Measurements from ENCODE around the gene RAB17. TPM values are rescaled to one million over a fixed set of nuclear protein-coding genes. Genes with fewer than 3 reads are reported as not detected.

The RAB17 gene, protein sequence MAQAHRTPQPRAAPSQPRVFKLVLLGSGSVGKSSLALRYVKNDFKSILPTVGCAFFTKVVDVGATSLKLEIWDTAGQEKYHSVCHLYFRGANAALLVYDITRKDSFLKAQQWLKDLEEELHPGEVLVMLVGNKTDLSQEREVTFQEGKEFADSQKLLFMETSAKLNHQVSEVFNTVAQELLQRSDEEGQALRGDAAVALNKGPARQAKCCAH
- not detected for polyA plus RNA-seq (2013, experiment 1 of 2; ENCODE audit: insufficient read length)
- not detected for polyA plus RNA-seq (2013, experiment 2 of 2; ENCODE audit: insufficient read length)

DNA sequence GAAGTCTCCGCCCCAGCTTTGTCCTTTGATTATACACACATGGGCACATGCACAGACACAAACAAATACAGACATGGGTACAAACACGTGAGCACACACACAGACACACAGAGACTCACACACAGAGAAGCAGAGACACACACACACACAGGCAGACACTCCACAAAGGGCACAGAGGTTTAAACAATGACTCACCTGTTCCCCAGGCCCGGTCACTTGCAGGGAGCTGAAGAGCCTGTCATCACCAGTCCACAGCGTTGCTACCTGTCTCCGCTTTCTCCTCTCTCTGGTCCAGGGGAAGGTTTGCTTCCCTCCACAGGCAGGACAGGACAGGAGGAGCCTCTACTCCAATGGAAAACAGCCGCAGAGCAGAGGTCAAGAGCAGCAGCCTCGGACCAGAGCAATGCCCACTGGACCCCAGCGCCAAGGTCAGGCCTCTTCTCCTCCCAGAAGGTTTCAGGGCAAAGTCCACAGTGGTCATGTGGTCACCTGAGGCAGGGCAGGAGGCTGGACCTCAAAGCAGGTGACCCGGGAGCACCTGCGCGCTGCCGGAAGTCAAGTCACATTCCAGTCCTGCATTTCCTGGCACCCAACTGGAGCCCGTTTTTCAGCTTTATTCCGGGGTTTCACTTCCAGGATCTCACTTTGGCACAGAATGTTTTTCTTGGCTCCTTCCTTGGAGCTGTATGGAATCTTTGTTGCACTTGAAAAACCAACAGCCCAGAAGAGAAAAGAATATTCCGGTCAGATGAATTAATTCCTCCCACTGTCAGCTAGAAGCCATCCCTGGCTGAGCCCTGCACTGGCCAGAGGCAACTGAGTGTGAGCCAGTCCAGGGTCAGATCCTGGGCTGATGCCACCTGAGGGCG, at the start of gene RAB17:
TSS of gene RAB17 (minus strand) at position 463 of the 869 bp plus-strand sequence. CDS start 4,580 bp downstream, outside the sequence.
- DNase-seq: peak; percentile 46

DNA sequence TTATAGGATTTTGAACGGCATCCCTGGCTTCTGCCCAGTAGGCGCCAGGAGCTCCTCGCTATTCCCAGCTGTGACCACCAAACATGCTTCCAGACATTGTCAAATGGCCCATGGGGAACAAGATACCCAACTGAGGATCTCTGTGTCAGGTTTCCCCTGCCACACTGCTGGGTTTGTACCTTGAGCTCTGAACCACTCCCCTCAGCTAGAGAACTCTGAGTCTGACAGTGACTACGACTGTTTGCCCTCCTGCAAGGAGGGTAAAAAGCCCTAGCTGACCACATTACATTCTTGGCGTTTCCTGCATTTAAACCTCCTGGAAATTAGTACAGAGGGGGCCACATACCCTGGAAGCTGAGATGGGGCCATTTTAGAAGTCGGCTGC, 49.3 kb upstream of the RAB17 start:
- DNase-seq: peak; percentile 40

DNA sequence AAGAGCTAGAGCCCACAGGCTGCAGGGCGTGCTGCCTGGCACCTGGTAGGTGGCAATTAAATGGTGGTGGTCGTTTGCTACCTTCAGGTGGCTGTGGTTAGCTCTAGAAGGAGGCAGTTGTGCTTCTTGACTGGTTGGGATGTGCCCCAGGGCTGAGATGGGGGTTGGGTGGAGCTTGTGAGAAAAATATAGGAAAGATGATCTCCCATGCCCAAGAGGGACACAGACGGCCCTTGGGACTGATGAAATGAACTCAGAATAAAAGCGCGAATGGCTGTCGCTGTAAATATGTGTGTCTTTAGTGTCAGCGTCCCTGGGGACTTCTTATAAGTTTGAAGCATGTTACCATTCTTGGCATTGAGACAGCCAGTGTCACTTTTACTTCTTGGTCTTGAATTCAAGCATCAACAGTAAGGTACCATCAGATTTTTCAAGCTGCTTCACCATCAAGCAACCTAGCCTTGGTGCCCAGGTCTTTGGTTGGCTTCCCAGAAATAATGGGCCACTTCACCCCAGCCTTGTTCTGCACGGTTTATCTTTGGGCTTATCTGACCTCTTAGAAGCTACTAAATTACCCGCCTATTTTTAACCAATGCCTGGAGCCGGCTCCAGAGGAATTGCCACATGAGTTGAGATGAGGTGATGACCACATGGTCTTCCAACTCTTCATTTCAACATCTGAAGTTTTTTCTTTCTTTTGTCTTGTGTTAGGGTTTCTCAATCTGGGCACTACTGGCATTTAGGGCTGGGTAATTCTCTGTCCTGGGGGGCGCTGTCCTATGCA, 48.7 kb upstream of the RAB17 start:
- DNase-seq: no peak

DNA sequence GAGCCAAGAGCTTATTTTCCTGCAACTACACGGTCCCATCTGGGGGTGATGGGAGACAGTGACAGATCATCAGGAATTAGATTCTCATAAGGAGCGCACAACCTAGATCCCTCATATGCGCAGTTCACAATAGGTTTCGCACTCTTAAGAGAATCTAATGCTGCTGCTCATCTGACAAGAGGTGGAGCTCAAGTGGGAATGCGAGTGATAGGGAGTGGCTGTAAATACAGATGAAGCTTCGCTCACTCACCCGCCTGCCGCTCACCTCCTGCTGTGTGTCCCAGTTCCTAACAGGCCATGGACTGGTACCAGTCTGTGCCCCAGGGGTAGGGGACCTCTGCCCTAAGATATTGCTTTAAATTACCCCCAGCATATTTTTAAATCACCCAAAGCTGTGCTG, 47.6 kb upstream of the RAB17 start:
- no peak for DNase-seq

DNA sequence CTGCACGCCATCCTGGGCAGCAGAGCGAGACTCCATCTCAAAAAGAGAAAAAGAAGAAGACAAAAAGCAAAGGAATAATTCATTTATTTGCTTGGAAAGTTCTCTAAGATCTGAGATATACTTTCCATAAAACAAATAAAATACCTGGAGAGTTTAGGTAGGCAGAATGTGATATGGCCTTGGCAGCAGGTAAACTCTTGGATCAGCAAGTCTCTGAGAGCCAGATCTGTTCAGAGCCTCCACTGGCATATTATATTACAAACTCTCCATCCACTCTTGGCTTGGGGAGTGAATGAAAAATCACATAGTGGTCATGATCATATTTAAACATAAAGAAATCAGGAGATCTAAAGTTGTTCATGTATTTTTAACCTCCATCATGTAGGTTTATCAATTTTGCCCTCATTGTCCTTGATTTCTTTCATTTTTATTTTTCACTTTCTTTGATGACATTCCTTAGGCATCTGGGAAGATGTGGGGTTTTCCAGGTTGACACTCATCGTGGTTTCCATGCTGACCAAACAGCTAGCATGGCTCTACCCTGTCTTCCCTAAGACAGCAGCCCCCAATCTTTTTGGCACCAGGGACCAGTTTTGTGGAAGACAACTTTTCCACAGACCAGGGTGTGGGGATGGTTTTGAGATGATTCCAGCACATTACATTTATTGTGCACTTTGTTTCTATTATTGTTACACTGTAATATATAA, 47.0 kb upstream of the RAB17 start:
- no peak for DNase-seq

DNA sequence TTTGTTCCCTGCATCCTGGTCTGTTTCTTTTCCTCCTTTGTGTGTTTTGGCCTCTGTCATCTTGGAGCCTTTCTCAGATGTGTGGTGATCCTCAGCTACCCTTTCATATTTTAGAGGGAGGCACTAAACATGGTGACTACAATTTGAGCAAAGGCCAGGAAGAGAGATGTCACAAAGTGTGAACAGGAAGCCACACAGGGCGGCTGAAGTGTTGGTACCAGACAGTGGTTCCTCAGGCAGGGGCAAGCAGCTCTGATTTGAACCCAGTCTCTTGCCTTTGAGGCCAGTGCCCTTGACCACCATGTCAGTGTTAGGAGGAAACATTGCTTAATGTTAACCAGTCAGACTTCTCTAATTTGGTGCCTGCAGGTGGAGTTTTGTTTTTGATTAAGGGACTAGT, 46.0 kb upstream of the RAB17 start:
- DNase-seq: no peak

DNA sequence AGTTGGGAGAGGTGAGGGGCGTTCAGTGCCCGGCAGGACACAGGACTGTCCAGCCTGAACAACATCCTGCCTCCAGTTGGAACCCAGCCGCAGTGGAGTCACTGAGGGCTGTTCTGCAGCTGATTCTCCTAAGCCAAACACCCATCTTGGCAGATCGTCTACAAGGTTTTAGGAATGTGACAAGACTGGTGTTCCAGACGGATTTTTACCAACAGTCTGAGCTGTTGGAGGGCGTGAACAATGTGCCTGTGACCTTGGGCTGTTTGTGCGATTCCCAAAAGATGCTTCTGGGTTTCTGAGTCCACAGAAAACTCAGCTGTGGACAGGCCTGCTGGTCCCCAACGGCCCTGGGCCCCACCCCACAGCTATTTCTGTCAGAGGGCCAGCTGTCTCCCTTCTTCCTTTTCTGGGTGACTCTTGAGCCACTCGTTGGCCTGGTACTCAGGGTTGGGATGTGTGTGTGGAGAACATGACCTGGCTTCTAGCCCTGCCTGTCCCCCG, 42.6 kb upstream of the RAB17 start:
- DNase-seq: no peak

DNA sequence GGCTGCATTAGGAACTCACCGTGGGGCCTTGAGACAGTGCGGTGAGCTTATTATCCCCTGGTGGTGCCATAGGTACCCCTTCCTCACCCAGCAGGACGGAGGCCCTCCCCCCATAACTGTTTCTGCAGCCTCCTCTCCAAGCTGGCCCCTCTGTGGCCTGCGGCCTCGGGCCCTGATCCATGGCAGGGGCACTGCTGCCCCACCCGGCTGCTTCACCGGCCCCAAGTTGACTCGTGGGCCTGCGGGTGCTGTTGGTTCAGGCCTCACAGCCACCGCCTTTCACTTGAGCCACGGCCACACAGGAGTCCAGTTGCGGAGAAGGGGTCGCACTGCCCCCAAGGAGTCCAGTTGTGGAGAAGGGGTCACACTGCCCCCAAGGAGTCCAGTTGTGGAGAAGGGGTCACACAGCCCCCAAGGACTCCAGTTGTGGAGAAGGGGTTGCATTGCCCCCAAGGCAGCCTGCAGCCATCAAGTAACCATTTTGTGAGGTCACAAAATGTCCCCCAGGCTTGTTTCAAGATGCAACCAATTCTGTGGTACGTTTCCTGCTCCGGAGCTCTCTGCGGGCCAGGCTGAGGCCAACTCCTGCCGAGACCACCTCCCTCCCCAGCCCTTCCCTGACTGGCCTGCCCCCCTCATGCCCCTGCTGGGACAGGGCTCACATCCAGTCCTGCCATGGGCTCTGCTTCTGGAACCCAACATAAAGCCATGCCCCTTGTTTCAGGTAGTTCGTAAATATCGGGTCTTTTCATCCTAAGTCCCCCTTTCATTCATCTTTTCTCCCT, 41.5 kb upstream of the RAB17 start:
- DNase-seq: no peak

DNA sequence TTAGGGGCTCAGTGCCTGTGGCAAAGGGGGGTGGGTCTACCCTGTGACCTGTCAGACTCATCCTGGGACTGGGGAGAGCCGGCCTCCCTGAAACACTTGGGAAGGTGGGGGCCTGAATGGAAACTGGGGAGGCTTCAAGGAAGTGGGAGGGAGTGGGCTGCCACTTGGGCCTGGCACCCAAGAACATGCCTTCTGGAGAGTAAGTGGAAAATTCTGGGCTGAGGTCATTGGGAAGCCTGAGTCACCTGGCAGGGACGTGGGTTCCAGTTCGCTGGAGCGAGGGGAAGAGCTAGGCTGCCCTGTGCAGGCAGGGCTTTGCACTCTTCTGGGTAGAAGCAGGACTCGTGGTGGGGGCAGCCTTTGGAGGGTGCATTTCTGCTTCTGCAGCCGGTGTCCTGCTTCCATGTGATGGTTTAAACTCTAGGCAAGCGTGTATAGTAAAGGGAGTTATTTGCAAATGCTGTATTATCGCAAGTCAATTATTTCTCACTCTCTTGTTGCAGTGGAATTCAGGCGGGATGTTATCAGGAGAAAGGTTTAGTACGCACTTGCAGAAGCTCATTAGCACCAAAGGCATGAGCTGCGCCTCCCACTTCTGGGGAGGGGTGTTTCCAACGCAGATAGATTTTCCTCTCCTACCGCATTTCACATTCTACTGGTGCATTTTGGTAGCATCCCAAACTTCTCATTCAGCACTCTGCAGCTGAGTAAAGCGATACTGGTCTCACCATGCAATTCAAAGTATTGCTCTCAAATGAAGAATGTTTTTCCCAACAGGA, 40.7 kb upstream of the RAB17 start:
- DNase-seq: no peak

DNA sequence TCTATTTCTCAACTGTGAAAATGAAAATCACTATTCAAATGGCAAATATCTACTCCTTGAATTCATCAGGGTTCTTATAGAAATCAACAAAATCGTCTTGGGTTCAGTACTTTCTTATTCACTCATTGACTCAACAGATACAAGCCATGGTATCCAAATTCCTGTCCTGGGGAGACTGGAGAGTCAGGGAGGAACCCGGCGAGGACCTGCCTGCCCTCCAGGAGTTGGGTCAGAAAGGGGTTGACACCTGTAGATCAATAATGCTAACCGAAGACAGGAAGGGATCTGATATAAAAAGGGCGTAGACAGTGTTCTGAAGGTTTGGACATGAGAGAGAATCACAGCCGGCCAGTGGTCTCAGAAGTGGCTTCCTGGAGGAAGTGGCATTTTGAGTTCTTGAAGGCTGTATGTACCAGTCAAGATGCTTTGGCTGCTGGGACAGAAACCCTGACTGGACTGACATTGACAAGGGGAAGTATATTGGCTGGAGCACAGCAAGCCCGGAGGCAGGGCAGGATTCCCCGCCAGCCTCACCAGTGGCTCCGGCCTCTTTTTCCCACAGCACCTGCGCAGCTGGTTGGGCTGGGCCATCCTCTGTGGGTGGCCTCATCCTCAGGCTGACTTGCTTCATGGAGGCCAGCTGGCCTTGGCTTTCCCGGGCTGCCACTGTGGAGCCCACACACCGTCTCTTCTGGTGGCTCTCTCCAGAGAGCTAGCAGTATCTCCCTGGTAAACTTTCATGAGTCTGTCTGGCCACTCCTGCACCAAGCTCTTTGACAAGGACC, 39.9 kb upstream of the RAB17 start:
- no peak for DNase-seq

DNA sequence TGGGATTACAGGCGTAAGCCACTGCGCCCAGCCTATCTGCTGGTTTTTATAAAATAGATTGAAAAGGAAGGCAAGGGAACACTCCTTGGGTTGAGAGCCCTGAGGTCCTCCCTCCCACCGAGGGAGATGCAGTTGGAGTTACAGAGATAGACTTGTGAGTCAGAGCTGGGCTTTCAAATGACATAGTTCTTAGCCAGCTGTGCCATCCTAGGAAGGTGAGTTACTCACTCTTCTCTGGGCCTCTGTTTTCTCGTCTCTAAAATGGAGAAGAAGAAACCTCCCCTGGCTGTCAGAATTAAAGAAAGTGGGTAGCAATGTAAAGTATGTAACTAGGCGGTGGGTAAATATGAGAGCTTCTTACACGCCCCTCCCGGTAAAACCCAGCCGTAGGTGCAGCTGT, 39.2 kb upstream of the RAB17 start:
- peak; percentile 84 for DNase-seq

DNA sequence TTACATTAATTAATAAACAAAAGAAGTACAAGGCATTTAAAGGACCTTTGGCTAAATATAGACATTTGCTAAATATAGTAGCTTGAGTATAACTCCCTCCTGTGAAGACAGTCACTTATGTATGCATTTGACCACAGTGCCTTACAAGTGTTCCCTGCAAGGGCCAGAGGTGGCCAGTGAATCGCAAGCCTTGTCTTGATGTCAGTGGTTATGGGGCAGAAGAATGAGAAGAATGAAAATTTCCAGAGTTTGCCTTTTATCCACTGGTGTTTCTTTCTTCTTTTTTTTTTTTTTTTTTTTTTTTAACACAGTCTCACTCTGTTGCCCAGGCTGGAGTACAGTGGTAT, 38.6 kb upstream of the RAB17 start:
- DNase-seq: peak; percentile 64

DNA sequence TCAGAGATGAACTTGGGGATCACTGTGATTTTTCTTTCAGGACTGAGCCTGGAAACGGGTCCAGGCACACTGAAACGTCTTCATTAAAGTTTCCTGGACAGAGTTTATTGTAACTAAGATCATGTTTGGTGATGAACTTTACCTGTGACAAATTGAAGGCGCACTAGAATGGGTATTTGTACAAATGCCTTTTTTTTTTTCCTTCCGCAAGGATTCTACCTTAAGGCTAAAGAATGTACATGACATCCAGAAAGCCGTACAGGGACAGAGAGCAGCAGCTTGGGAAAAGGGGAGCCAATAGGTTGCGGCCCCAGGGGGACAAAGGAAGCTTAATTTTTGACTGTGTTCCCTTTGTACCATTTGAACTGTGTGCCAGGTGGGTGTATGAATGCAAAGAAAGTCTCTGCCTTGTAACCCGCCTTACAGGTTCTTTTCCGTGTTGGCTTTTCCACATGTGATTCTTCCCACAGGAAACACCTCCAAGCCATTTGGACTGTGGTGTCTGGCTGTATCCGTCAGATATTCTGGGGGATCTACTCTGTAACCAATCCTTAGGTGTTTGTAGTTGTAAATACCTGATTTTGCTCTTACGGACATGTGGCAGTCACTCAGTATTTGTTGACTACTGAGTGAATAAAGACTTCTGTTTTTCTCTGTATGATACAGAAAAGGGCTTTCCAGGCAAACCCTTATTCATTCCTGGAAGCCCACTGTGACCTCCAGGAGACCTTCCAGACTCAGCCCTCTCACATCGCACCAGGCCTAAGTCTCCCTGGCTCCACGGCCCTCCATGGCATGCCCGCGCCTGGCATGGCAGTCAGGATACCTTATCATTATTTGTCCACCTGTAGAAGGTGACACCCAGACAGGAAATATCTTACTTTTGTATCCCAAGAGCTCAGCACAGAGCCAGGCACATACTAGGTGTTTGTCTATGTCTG, 38.0 kb upstream of the RAB17 start:
- DNase-seq: no peak

DNA sequence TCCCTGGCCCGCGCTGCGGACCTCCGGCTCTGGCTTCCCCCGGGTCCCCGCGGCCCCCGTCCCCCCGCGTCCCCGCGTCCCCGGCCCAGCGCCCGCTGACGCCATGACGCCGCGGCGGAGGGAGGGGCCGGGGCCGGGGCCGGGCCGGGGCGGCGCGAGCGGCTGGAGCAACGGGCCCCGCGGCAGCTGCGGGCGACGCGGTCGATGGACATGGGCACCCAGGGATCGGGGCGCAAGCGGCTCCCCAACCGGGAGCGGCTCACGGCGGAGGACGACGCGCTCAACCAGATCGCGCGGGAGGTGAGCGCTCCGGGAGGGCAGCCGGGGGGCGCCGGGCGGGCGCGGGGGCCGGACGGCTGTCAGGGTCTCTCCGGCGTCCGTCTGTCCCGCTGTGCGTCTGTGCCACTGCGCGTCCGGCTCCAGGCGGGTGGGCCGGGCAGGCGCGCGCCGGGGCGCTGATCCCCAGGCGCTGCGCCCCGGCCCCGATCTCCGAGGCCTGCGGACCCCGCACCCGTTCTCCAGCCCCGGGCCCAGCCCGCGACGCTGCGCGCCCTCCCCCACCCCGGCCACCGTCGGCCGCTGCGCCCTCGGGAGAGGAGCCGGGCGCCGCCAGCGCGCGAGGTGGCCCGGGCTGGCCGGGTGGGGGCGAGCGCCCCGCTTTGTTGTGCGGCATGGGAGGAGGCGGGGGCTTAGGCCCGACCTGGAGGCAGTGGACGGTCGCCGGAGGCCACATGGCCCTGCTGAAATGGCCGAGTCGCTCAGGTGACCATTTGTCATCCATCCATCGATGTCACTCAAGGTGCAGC, 37.1 kb upstream of the RAB17 start, which contains the start of gene LRRFIP1:
TSS of gene LRRFIP1 (plus strand) at position 147 of the 806 bp plus-strand sequence. CDS start at position 205, 58 bp downstream.
- DNase-seq: peak; percentile 49

DNA sequence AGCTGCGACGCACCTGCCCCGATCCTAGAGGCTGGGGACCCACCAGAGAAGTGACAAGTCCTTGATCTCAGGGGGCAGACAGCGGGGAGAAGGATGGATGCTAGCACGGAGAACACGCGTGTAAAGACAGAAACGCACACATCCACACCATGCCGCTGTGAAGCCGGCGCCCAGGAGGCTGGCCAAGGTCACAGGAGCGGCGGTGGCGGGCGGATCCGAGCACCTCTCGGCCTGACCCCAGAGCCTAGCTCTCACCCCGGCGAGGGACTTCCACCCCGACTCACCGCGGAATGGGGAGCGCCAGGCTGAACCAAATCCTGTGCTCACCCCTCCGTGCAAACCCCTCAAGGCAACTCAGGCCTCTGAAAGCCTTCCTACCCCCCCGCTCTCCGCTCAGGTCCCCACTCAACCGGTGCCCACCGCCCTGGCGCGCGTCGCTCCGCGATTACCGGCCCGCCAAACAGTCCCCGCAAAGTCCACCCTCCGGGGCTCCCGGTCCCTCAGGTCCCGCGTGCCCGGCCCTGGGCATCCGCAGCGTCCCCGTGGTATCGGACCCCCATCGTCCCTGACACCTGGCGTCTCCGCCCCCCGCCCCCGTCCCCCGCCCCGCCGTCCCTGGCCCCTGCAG, 36.4 kb upstream of the RAB17 start:
- DNase-seq: no peak

DNA sequence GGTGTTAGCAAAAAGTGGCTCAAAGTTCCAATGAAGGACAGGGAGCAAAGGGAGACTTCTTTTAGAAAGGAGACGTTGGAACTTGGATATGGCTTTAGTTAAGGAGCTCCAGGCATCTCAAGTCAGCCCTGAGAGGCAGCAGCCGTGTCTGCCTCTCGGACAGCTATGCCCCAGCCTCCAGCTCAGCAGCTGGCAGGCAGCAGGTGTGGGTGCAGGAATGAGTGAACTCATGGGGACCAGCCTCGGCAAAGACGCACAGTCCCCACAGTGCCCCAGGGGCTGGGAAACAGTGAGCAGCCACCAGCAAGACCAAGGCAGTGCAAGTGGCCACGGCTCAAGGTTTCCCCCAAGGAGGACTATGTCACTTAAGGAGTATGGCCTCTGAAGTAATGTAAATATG, 35.2 kb upstream of the RAB17 start:
- DNase-seq: no peak

DNA sequence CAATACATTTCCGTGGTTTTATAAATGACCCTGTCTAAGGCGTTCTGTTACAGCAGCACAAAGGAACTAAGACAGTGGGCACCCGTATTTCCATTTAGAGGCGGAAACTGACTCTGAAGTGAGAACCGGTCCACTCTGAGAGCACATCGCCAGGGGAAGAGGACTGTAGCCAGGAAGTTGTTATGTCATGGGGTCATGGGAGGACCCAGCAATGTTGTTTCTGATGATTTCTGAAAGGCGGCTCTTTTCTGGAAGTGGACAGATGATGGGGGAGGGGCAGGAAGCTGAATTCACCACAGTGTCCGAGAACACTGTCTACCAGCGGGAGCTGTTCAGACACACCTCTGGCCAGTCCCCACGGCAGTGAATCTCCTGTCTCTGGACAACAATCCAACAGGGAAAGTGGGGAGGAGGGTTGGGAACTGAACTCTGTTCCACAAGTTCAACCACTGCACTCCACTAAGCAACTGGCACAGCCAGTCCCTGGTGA, 34.7 kb upstream of the RAB17 start:
- DNase-seq: no peak
